Measurements from ENCODE around the gene FAF1.

FAF1 gene

DNA sequence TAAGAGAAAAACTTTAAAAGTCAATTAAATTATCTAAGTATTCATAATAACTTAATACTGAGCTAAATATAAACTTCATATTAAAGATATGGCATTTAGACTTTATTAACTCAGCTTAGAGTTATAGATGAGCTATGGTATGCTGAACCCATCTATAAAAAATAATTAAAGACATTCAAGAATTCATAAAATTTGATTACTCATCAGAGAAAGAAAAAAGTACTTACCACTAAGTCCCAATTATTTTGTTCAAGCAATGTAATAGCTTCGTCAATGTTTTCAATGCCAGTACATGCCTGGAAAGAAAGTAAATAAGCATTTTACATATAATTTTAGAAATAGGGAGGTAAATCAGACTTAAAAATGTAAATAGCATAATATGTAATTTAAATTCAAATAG, 102.4 kb downstream of the FAF1 start:
- H3K4me2 ChIP-seq (ENCODE audit: low read length), result no peak overlapping the region
- H3K9me3 ChIP-seq (ENCODE audit: control insufficient read depth, insufficient read depth, low read length), result peaks cover 17% of the 10 kb centered on the region
- no peaks in the 10 kb centered on the region for H3K27me3 ChIP-seq (ENCODE audit: control insufficient read depth, low read length)
- no peak overlapping the region for H3K4me3 ChIP-seq (ENCODE audit: low read length)
- H3K27ac ChIP-seq (ENCODE audit: low read depth, low read length), result no peak overlapping the region
- H3K79me2 ChIP-seq (ENCODE audit: control insufficient read depth, low read length), result peaks cover 52% of the 10 kb centered on the region
- H3F3A ChIP-seq (ENCODE audit: control insufficient read depth, insufficient read depth), result no peaks in the 10 kb centered on the region
- no peaks in the 10 kb centered on the region for H3K9me2 ChIP-seq (replicated peaks; ENCODE audit: control insufficient read depth, low read length)
- H4K20me1 ChIP-seq (ENCODE audit: control insufficient read depth, insufficient read depth, low read depth, low read length), result no peaks in the 10 kb centered on the region
- no peaks in the 10 kb centered on the region for H3K4me1 ChIP-seq (ENCODE audit: control insufficient read depth, low read length)
- peaks cover 6% of the 10 kb centered on the region for H3K36me3 ChIP-seq (ENCODE audit: control insufficient read depth, low read length)
- no peak for TF ChIP-seq EZH2phosphoT487 (IDR thresholded peaks at IDR 0.05; ENCODE audit: borderline replicate concordance, low read length)
- TF ChIP-seq, protein P1, sequence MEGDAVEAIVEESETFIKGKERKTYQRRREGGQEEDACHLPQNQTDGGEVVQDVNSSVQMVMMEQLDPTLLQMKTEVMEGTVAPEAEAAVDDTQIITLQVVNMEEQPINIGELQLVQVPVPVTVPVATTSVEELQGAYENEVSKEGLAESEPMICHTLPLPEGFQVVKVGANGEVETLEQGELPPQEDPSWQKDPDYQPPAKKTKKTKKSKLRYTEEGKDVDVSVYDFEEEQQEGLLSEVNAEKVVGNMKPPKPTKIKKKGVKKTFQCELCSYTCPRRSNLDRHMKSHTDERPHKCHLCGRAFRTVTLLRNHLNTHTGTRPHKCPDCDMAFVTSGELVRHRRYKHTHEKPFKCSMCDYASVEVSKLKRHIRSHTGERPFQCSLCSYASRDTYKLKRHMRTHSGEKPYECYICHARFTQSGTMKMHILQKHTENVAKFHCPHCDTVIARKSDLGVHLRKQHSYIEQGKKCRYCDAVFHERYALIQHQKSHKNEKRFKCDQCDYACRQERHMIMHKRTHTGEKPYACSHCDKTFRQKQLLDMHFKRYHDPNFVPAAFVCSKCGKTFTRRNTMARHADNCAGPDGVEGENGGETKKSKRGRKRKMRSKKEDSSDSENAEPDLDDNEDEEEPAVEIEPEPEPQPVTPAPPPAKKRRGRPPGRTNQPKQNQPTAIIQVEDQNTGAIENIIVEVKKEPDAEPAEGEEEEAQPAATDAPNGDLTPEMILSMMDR (IDR thresholded peaks at IDR 0.05; ENCODE audit: low read depth, low read length, poor library complexity, severe bottlenecking), result no peak

DNA sequence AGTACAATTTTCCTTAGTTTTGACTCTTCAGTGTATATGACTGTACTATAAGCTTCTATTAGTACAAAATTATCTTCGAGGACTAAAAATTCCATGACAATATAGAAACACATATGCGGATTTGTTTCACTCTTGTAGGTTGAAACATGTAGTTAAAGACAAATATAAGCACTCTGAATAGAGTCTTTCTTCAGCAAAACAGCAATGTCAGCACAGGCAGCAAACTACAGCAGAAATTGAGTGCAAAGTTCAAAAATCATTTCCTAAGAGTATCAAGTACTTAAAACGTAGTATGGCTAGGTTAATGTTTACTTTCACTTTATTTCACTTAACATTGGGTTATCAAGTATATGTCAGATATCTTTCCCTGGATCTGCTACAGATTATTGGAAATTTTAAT, 106.7 kb downstream of the FAF1 start:
- Histone ChIP-seq H3K4me1 (ENCODE audit: control insufficient read depth, low read length) (no peaks in the 10 kb centered on the region), H3K9me2 (replicated peaks; ENCODE audit: control insufficient read depth, low read length) (no peaks in the 10 kb centered on the region), H3K79me2 (ENCODE audit: control insufficient read depth, low read length) (peaks cover 30% of the 10 kb centered on the region), H3F3A (ENCODE audit: control insufficient read depth, insufficient read depth) (no peaks in the 10 kb centered on the region), H3K9me3 (ENCODE audit: control insufficient read depth, insufficient read depth, low read length) (no peaks in the 10 kb centered on the region), H3K36me3 (ENCODE audit: control insufficient read depth, low read length) (no peaks in the 10 kb centered on the region; the same call in 1 of the 2 replicates), H3K27ac (ENCODE audit: low read depth, low read length) (no peak overlapping the region), H3K27me3 (ENCODE audit: control insufficient read depth, low read length) (no peaks in the 10 kb centered on the region), H4K20me1 (ENCODE audit: control insufficient read depth, insufficient read depth, low read depth, low read length) (no peaks in the 10 kb centered on the region), H3K4me3 (ENCODE audit: low read length) (no peak overlapping the region), H3K4me2 (ENCODE audit: low read length) (no peak overlapping the region)
- TF ChIP-seq, protein P1 (IDR thresholded peaks at IDR 0.05; ENCODE audit: low read depth, low read length, poor library complexity, severe bottlenecking), result no peak
- TF ChIP-seq EZH2phosphoT487 (IDR thresholded peaks at IDR 0.05; ENCODE audit: borderline replicate concordance, low read length), result no peak

DNA sequence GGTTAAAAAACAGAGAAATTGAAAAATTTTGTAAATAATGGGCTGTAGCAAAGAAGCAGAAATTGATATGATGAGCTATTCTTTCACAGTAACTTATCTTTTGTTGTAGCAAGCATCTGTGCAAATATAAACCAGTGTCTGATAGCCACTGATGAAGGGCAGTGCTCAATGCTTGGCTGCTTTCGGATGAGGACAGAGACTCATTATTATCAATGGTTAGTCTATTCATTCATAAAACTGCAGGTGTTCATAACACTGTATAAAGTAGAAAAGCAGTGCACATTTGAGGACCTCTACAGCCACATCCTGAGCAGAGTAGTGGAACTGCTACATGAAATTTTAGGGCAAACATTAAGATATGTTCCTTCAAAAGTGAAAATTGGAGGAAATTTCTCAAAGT, 107.2 kb downstream of the FAF1 start:
- H3K4me2 ChIP-seq (ENCODE audit: low read length), result no peak overlapping the region
- no peak overlapping the region for H3K27ac ChIP-seq (ENCODE audit: low read depth, low read length)
- no peak overlapping the region for H3K4me3 ChIP-seq (ENCODE audit: low read length)
- H3K36me3 ChIP-seq (ENCODE audit: control insufficient read depth, low read length), result no peaks in the 10 kb centered on the region; the same call in 1 of the 2 replicates
- no peaks in the 10 kb centered on the region for H4K20me1 ChIP-seq (ENCODE audit: control insufficient read depth, insufficient read depth, low read depth, low read length)
- no peaks in the 10 kb centered on the region for H3K9me3 ChIP-seq (ENCODE audit: control insufficient read depth, insufficient read depth, low read length)
- H3F3A ChIP-seq (ENCODE audit: control insufficient read depth, insufficient read depth), result no peaks in the 10 kb centered on the region
- H3K79me2 ChIP-seq (ENCODE audit: control insufficient read depth, low read length), result peaks cover 28% of the 10 kb centered on the region
- TF ChIP-seq, protein P1 (IDR thresholded peaks at IDR 0.05; ENCODE audit: low read depth, low read length, poor library complexity, severe bottlenecking), result no peak
- TF ChIP-seq EZH2phosphoT487 (IDR thresholded peaks at IDR 0.05; ENCODE audit: borderline replicate concordance, low read length), result no peak
- H3K27me3 ChIP-seq (ENCODE audit: control insufficient read depth, low read length), result no peaks in the 10 kb centered on the region
- H3K9me2 ChIP-seq (replicated peaks; ENCODE audit: control insufficient read depth, low read length), result no peaks in the 10 kb centered on the region
- H3K4me1 ChIP-seq (ENCODE audit: control insufficient read depth, low read length), result no peaks in the 10 kb centered on the region

Data from DOHH2 (cell line).